ENCODE results near the gene DOCK11.
A peak's percentile ranks its signal among the peaks of the same experiment; 100 is the strongest.
"Not testable (repeated sequence)": the region's sequence is repeated elsewhere in the genome, so short reads cannot be mapped to it uniquely, and the experiment has no call there.

The DOCK11 gene

GRCh38 chrX:118694638-118695037, 199.0 kb downstream of the DOCK11 start:
- DNase-seq (ENCODE audit: low read depth in 2 of 2), result no peak

- no peak for DNase-seq (ENCODE audit: low read depth in 2 of 2)
Observed at GRCh38 chrX:118698516-118699170, 203.0 kb downstream of the DOCK11 start.

- DNase-seq (ENCODE audit: low read depth in 2 of 2), result no peak
Observed at GRCh38 chrX:118702741-118703140, 207.1 kb downstream of the DOCK11 start.

GRCh38 chrX:118706681-118707080, 211.1 kb downstream of the DOCK11 start:
- DNase-seq (ENCODE audit: low read depth in 2 of 2), result no peak

GRCh38 chrX:118714521-118714920, 218.9 kb downstream of the DOCK11 start:
- no peak for DNase-seq (ENCODE audit: low read depth in 2 of 2)

- not testable (repeated sequence) for DNase-seq (ENCODE audit: low read depth in 2 of 2)
Observed at GRCh38 chrX:118715917-118716316, 220.3 kb downstream of the DOCK11 start.

- not testable (repeated sequence) for DNase-seq (ENCODE audit: low read depth in 2 of 2)
Observed at GRCh38 chrX:118716833-118717232, 221.2 kb downstream of the DOCK11 start.

- no peak for DNase-seq (ENCODE audit: low read depth in 2 of 2)
Observed at GRCh38 chrX:118717678-118718391, 222.2 kb downstream of the DOCK11 start.

- no peak for DNase-seq (ENCODE audit: low read depth in 2 of 2)
Observed at GRCh38 chrX:118718737-118719136, 223.1 kb downstream of the DOCK11 start.

- no peak for DNase-seq (ENCODE audit: low read depth in 2 of 2)
Observed at GRCh38 chrX:118720058-118720707, 224.6 kb downstream of the DOCK11 start.

GRCh38 chrX:118723376-118723775, 227.8 kb downstream of the DOCK11 start:
- no peak for DNase-seq (ENCODE audit: low read depth in 2 of 2)

GRCh38 chrX:118724365-118724764, 228.8 kb downstream of the DOCK11 start:
- DNase-seq (ENCODE audit: low read depth in 2 of 2), result no peak

GRCh38 chrX:118724775-118725174, 229.2 kb downstream of the DOCK11 start:
- DNase-seq (ENCODE audit: low read depth in 2 of 2), result no peak

GRCh38 chrX:118726396-118726795, 230.8 kb downstream of the DOCK11 start:
- no peak for DNase-seq (ENCODE audit: low read depth in 2 of 2)

GRCh38 chrX:118726887-118727685, 231.5 kb downstream of the DOCK11 start, which contains the start of gene IL13RA1:
TSS of gene IL13RA1 (plus strand) at chrX:118727606. CDS start at chrX:118727639, 33 bp downstream.
- peak in 1 of 2 experiments; percentile 17 for DNase-seq (ENCODE audit: low read depth in 2 of 2)

GRCh38 chrX:118727686-118728339, 232.2 kb downstream of the DOCK11 start:
- no peak for DNase-seq (ENCODE audit: low read depth in 2 of 2)

GRCh38 chrX:118729042-118729652, 233.5 kb downstream of the DOCK11 start:
- DNase-seq (ENCODE audit: low read depth in 2 of 2), result no peak

GRCh38 chrX:118730500-118731247, 235.1 kb downstream of the DOCK11 start:
- DNase-seq (ENCODE audit: low read depth in 2 of 2), result no peak

- DNase-seq (ENCODE audit: low read depth in 2 of 2), result not testable (repeated sequence)
Observed at GRCh38 chrX:118732551-118732950, 236.9 kb downstream of the DOCK11 start.

GRCh38 chrX:118734909-118735308, 239.3 kb downstream of the DOCK11 start:
- no peak for DNase-seq (ENCODE audit: low read depth in 2 of 2)

Measured in stimulated activated CD4-positive, alpha-beta T cell treated with anti-CD3 and anti-CD28 coated beads, Interleukin-12 subunit alpha, Interleukin-12 subunit beta, amount 100 ng/mL, for 24 hours (primary cell).